K562 (cell line): Measurements from ENCODE around the gene SEBOX.

Experiments
- CREM ChIP-seq: IDR thresholded peaks from 2 replicates; pipeline ENCODE4 v1.6.1; 2014; ENCODE audit warnings: antibody characterized with exemption, low read depth
- E2F6 ChIP-seq, 2 experiments: IDR thresholded peaks; 2 replicates each; pipeline ENCODE4 v1.6.1; 2011; ENCODE audit warnings: borderline replicate concordance in 1 of 2, control low read depth in 1 of 2, low read depth in 1 of 2, low read length in 1 of 2, mild to moderate bottlenecking in 1 of 2, mixed read lengths in 1 of 2, moderate library complexity in 1 of 2; ENCODE audit not compliant: insufficient read depth in 1 of 2, insufficient read length in 1 of 2, poor library complexity in 1 of 2, severe bottlenecking in 1 of 2; ENCODE audit errors: extremely low read depth in 1 of 2
- NONO ChIP-seq, 2 experiments: fragments of 200-400 bp in 1 of 2; fragments of 450-650 bp in 1 of 2; formaldehyde crosslinking in 1 of 2; IDR thresholded peaks; 2 replicates each; pipeline ENCODE4 v1.6.1; 2017; ENCODE audit warnings: low read depth in 2 of 2, mild to moderate bottlenecking in 2 of 2, moderate library complexity in 2 of 2, low read length in 1 of 2
- NR2C2 ChIP-seq, 2 experiments: fragments of 200-800 bp in 1 of 2; sonication (Bioruptor generic) in 1 of 2; sonication (generic) in 1 of 2; formaldehyde crosslinking in 1 of 2; IDR thresholded peaks; 2 replicates each; pipeline versions ENCODE4 v1.6.1 to v1.8.0; 2016 to 2022; ENCODE audit warnings: mild to moderate bottlenecking in 1 of 2, missing compliant biosample characterization in 1 of 2, missing genetic modification characterization in 1 of 2, missing genetic modification reagents in 1 of 2
- POLR2AphosphoS5 ChIP-seq: IDR thresholded peaks from 2 replicates; pipeline ENCODE4 v1.6.1; 2011; ENCODE audit warnings: mild to moderate bottlenecking, low read depth, low read length, moderate library complexity; ENCODE audit not compliant: control insufficient read depth, insufficient read depth
- SAFB2 ChIP-seq: fragments of 200-400 bp; formaldehyde crosslinking; IDR thresholded peaks from 2 replicates; pipeline ENCODE4 v1.6.1; 2018; ENCODE audit warnings: borderline replicate concordance, low read length, low read depth, moderate library complexity; ENCODE audit not compliant: severe bottlenecking
- SMC3 ChIP-seq: conservative IDR thresholded peaks from 2 replicates; pipeline ENCODE4 v1.6.1; 2011; ENCODE audit warnings: low read depth, low read length, improper control_type of control experiment; ENCODE audit not compliant: insufficient read depth
- ZKSCAN1 ChIP-seq: fragments of 150-350 bp; IDR thresholded peaks from 2 replicates; pipeline ENCODE4 v1.6.1; 2016; ENCODE audit warnings: low read depth, low read length
- ZNF780A ChIP-seq: fragments of 250-450 bp; sonication (Bioruptor Pico); IDR thresholded peaks from 2 replicates; pipeline ENCODE4 v1.5.0; 2021; ENCODE audit warnings: mild to moderate bottlenecking

- TF ChIP-seq NR2C2 (CRISPR knock-in tag; IDR thresholded peaks at IDR 0.05) (no peak), NR2C2 (tag; IDR thresholded peaks at IDR 0.05) (no peak), CREM (no peak), ZNF780A (CRISPR knock-in tag) (no peak), POLR2AphosphoS5 (no peak), SAFB2 (no peak), NONO (IDR thresholded peaks at IDR 0.05; ENCODE audit: low read depth in 2 of 2, low read length in 1 of 2) (no peak), SMC3 (no peak), ZKSCAN1 (no peak), E2F6 (IDR thresholded peaks at IDR 0.05; ENCODE audit: borderline replicate concordance in 1 of 2, extremely low read depth in 1 of 2, insufficient read depth in 1 of 2, insufficient read length in 1 of 2, low read depth in 1 of 2, low read length in 1 of 2, poor library complexity in 1 of 2, severe bottlenecking in 1 of 2) (no peak)
These were observed 30.4 kb upstream of the SEBOX start for GRCh38 chr17:28395426-28395825.
